DOHH2 (cell line): ENCODE measurements around the gene BUD13.

Experiments
- CTCF ChIP-seq: fragments of 200-600 bp; sonication (generic); IDR thresholded peaks from one replicate; pipeline ENCODE4 v1.5.1; 2014; ENCODE audit warnings: antibody characterized with exemption, mild to moderate bottlenecking, low read depth, low read length; ENCODE audit not compliant: poor library complexity, severe bottlenecking
- EZH2phosphoT487 ChIP-seq: fragments of 200-600 bp; sonication (generic); IDR thresholded peaks from 2 replicates; pipeline ENCODE4 v1.6.1; 2017; ENCODE audit warnings: borderline replicate concordance, mild to moderate bottlenecking, antibody characterized with exemption, low read length, moderate library complexity, mixed read lengths

GRCh38 chr11:116778556-116778955 lies 5.8 kb upstream of the BUD13 start:
- TF ChIP-seq CTCF: no peak
- TF ChIP-seq EZH2phosphoT487: no peak
